ENCODE measurements around the gene TRPM3.

Gene TRPM3

DNA sequence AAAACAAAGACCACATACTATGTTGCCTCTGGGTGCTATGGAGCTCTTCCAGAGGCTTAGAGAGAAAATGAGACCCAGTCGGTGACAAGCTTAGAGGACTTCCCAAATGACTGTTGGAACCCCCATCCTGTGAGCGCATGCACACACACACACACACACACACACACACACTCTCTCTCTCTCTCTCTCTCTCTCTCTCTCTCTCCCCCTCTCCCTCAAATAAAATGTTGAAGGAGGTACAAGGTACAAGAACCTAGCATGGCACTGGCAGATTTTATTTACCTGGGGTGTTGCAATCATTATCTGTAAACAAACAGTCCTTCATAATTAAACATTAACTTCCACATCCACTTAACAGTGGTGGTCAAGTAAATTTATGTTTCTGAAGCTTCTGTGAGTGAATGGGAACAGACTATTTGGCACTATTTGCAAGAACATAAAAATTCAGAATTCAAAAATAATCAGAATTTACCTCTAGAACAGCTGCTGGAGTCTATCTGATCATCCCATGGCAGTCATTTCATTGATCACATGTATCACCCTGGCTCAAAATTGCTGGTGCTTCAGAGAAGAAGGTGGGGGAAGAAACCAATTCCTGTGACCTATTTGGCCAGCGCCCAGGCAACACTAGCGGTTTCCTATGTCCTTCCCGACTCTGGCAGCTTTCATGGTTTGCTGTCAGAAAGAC, 24.9 kb downstream of the TRPM3 start:
- TF ChIP-seq SPI1 (IDR thresholded peaks at IDR 0.05; ENCODE audit: borderline replicate concordance, low read depth) (no peak), POLR2AphosphoS5 (IDR thresholded peaks at IDR 0.05; ENCODE audit: low read depth) (no peak), GABPA (IDR thresholded peaks at IDR 0.05; ENCODE audit: low read depth) (no peak)
- TF ChIP-seq, protein P1, sequence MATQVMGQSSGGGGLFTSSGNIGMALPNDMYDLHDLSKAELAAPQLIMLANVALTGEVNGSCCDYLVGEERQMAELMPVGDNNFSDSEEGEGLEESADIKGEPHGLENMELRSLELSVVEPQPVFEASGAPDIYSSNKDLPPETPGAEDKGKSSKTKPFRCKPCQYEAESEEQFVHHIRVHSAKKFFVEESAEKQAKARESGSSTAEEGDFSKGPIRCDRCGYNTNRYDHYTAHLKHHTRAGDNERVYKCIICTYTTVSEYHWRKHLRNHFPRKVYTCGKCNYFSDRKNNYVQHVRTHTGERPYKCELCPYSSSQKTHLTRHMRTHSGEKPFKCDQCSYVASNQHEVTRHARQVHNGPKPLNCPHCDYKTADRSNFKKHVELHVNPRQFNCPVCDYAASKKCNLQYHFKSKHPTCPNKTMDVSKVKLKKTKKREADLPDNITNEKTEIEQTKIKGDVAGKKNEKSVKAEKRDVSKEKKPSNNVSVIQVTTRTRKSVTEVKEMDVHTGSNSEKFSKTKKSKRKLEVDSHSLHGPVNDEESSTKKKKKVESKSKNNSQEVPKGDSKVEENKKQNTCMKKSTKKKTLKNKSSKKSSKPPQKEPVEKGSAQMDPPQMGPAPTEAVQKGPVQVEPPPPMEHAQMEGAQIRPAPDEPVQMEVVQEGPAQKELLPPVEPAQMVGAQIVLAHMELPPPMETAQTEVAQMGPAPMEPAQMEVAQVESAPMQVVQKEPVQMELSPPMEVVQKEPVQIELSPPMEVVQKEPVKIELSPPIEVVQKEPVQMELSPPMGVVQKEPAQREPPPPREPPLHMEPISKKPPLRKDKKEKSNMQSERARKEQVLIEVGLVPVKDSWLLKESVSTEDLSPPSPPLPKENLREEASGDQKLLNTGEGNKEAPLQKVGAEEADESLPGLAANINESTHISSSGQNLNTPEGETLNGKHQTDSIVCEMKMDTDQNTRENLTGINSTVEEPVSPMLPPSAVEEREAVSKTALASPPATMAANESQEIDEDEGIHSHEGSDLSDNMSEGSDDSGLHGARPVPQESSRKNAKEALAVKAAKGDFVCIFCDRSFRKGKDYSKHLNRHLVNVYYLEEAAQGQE (IDR thresholded peaks at IDR 0.05; ENCODE audit: insufficient replicate concordance, low read depth): no peak
- TF ChIP-seq, protein P2, sequence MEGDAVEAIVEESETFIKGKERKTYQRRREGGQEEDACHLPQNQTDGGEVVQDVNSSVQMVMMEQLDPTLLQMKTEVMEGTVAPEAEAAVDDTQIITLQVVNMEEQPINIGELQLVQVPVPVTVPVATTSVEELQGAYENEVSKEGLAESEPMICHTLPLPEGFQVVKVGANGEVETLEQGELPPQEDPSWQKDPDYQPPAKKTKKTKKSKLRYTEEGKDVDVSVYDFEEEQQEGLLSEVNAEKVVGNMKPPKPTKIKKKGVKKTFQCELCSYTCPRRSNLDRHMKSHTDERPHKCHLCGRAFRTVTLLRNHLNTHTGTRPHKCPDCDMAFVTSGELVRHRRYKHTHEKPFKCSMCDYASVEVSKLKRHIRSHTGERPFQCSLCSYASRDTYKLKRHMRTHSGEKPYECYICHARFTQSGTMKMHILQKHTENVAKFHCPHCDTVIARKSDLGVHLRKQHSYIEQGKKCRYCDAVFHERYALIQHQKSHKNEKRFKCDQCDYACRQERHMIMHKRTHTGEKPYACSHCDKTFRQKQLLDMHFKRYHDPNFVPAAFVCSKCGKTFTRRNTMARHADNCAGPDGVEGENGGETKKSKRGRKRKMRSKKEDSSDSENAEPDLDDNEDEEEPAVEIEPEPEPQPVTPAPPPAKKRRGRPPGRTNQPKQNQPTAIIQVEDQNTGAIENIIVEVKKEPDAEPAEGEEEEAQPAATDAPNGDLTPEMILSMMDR (IDR thresholded peaks at IDR 0.05; ENCODE audit: insufficient read depth, low read length): no peak
- Histone ChIP-seq H3K27me3 (ENCODE audit: insufficient read depth, poor library complexity, severe bottlenecking) (no peaks in the 10 kb centered on the region), H3K27ac (replicated peaks) (no peak overlapping the region), H3K4me3 (replicated peaks; ENCODE audit: insufficient read depth, low read length) (no peak overlapping the region)
- no peak for DNase-seq (ENCODE audit: low read depth in 1 of 2, low spot score in 1 of 2)

DNA sequence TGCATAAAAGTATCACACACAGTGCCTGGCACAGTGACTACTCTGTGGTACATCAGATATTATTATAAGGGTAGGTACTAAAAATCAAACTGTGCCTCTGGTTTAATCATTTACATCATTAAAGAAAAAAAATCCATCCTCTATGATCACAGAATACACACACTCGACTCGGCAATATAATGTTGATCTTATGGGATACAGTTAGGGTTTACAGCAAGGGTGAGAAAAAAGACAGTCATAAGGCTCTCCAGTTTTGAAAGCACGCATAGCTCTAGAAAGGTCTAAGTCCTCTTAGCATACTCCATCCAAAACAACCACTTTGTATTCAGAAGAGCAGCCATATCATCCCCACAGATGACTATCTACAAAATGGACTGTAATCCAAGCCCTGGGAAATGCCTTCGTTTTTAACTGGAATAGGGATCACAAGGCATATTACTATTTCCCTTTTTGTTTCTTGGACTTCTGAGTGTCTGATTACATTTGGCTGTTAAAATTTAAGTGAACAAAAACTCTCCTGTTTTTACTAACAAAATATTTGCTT, 26.6 kb downstream of the TRPM3 start:
- Histone ChIP-seq H3K27me3 (ENCODE audit: insufficient read depth, poor library complexity, severe bottlenecking) (no peaks in the 10 kb centered on the region), H3K27ac (replicated peaks) (no peak overlapping the region), H3K4me3 (replicated peaks; ENCODE audit: insufficient read depth, low read length) (no peak overlapping the region)
- no peak for DNase-seq (ENCODE audit: low read depth in 1 of 2, low spot score in 1 of 2)
- TF ChIP-seq GABPA (IDR thresholded peaks at IDR 0.05; ENCODE audit: low read depth): no peak
- TF ChIP-seq, protein P2 (IDR thresholded peaks at IDR 0.05; ENCODE audit: insufficient read depth, low read length): no peak
- TF ChIP-seq, protein P1 (IDR thresholded peaks at IDR 0.05; ENCODE audit: insufficient replicate concordance, low read depth): no peak

DNA sequence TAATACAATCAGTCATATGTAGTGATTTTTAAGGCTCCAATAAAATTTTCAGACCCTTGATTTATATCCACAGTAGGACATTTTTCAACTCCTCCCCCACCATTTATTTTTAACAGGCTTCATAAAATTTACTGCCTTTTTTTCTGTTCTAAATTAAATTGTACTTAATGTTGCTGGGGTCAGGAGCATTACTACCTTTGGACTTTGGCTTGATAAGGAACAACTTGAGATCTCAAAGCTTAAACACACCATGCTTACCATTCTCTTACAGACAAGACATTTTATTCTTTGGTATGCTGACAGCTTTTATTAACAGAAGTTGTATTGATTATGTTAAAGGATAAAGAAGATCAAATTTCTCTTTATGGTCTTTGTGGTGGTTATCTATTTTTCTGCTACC, 30.5 kb downstream of the TRPM3 start:
- DNase-seq (ENCODE audit: low read depth in 1 of 2, low spot score in 1 of 2): no peak
- TF ChIP-seq GABPA (IDR thresholded peaks at IDR 0.05; ENCODE audit: low read depth): no peak
- TF ChIP-seq POLR2AphosphoS5 (IDR thresholded peaks at IDR 0.05; ENCODE audit: low read depth): no peak
- TF ChIP-seq, protein P2 (IDR thresholded peaks at IDR 0.05; ENCODE audit: insufficient read depth, low read length): no peak
- TF ChIP-seq, protein P1 (IDR thresholded peaks at IDR 0.05; ENCODE audit: insufficient replicate concordance, low read depth): no peak
- no peak for TF ChIP-seq SPI1 (IDR thresholded peaks at IDR 0.05; ENCODE audit: borderline replicate concordance, low read depth)
- Histone ChIP-seq H3K27me3 (ENCODE audit: insufficient read depth, poor library complexity, severe bottlenecking) (no peaks in the 10 kb centered on the region), H3K27ac (replicated peaks) (no peak overlapping the region), H3K4me3 (replicated peaks; ENCODE audit: insufficient read depth, low read length) (no peak overlapping the region)
